Stimulated activated CD4-positive, alpha-beta T cell treated with anti-CD3 and anti-CD28 coated beads, Interleukin-1b, Interleukin-23, amount 100 ng/mL, for 24 hours (primary cell): ENCODE results near the gene EPG5.
"Not testable (repeated sequence)": the region's sequence is repeated elsewhere in the genome, so short reads cannot be mapped to it uniquely, and the experiment has no call there.

ENCODE experiments used
- DNase-seq, 4 experiments: peaks; one replicate each; pipeline ENCODE4 v3.0.0-alpha.2; 2020; ENCODE audit warnings: low read depth in 4 of 4, low spot score in 1 of 4

EPG5 gene

GRCh38 chr18:45865466-45865865 is 101.7 kb downstream of the EPG5 start:
- no peak for DNase-seq

DNA sequence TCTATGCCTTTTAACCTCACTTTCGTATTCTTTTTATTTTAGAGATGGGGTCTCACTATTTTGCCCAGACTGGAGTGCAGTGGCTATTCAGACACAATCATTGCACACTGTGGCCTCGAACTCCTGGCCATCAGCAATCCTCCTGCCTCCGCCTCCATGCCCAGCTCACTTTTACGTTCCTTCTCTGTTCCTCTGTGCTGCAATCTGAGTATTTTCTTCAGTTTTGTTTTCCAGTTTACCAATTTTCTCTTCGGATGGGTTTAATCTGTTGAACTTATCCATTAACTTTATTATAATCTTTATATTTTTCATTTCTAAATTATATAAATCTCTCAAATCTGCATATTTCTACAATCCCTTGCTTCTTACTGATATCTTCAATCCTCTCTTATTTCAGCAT is 103.0 kb downstream of the EPG5 start:
- no peak for DNase-seq

- DNase-seq: no peak
Measured at GRCh38 chr18:45863469-45863868, 103.7 kb downstream of the EPG5 start.

GRCh38 chr18:45861926-45862325 is 105.2 kb downstream of the EPG5 start:
- DNase-seq: no peak

- no peak for DNase-seq
Measured at GRCh38 chr18:45860971-45861370, 106.2 kb downstream of the EPG5 start.

- DNase-seq: no peak
Measured at GRCh38 chr18:45860492-45860891, 106.6 kb downstream of the EPG5 start.

DNA sequence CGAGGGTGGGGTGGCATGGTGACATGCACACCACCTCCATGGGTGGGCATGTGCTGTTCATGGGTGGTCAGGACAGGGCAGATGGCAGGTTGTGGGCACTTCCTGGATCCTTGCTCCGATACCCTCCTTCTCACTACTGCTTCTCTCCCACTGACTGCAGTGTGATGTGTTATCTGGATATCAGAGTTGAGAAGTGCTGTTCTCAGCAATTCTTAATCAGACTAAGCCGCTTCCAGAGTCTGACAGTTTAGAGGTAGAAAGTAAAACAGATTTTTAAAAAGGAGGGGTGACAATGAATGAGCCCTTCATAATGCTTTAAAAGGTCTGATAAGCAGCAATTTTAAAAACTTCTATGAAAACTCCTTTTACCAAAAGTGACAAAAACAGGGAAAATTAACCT is 107.8 kb downstream of the EPG5 start:
- no peak for DNase-seq

DNA sequence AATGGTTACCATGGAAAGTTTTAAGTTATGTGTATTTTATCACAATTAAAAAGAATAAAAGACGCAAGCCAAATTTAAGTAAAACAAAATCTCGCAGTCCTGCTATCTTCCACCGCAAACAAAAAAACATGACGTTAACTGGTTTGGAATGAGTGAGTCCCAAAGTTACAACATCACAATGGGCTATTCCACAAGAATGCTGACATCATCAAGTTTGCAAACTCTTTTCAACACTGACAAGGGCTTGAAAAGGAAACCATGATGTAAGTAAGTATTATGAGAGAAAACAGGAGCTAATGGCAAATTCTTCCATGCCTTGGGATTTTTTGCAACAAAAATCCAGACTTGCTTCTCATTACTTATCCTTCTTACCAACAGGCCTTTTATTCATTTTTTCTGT is 110.6 kb downstream of the EPG5 start:
- DNase-seq: no peak

GRCh38 chr18:45854036-45854586 is 113.0 kb downstream of the EPG5 start:
- no peak for DNase-seq

DNA sequence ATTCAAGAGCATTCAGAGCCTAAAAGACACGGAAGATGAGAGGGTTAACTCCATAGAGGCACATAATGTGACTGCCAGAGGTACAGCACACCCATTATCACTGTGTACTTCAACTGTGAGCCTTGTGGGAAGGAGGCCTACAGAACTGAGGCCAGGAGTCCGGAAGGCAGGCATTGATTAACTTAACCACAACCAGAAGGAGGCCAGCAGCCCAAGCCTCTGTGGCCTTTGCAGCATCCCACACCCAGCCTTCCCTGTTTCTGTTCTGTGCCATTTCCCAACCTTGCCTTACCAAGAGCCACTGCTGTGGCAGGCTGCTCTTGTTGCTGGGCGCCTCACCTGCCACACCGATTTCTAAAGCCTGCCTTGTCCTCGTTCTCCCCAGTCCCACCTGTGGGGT is 114.5 kb downstream of the EPG5 start:
- no peak for DNase-seq

DNA sequence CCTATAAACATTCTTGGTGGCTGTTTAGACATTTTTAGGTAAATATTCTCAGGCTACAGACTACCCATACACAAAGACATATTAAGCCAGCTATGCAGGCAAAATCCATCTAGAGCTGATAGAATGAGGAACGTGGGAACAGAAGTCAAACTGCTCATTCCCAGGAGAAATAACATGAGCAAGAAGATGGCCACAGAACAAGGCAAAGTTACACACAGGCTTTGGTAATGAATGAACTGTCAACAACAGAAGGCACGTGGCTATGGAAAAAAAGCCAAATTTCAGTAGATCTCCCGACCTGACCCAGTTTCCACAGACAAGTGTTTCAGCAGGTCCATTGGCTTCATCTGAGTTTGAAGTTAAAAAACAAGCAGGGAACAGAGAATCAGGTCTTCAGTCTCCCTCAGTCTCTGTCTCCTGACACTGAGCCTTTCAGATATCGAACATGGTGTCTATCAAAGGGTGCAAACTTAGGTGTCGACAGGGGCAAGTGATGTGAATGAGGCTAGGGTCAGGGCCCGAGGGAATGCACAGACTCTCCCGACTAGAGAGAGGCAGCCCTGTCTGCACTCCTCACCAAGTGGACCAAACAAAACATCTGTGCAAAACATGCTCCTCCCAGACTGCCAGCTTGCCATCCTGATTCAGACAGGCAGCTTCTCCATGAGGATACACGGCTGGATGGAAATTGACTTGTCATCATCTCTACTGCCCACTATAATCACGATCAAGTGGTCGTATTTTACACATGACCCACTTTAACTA is 115.8 kb downstream of the EPG5 start:
- DNase-seq: no peak

DNA sequence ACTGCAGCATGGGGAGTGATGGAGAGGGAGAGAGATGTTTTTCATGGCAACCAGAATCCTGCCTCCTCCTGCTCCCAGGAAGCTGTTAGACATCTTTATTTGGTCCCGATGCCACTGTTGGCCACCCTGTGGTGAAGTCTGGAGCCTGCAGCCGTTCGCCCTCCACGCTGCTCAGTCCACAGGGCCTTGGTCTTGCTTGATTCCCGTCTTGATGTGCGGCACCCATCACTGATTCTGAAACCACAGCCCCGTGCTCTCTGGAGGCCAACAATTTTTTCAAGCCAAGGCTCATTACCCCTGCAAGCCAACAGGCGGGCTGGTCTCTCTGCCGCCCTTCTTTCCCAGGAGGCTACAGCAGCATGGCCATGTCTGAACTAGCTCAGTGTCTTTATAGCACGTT is 117.1 kb downstream of the EPG5 start:
- DNase-seq: no peak

DNA sequence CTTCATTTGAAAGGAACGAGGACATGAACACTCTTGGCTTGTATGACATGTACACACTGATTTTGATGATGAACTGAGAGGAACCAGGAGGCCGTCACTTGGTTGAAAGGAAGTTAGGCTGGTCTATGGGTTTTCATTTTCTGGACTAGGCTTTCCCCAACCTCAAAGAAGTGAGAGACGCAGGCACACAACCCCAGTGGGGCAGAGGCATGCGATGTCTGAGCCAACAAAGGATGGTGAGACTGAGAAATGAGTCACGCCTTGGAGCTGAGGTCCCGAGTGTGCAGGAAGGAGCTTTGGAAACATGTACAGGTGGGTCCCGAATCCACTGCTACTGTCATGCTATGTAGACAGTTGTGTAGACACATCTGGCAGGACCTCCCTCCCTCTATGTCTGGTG is 117.6 kb downstream of the EPG5 start:
- DNase-seq: no peak

DNA sequence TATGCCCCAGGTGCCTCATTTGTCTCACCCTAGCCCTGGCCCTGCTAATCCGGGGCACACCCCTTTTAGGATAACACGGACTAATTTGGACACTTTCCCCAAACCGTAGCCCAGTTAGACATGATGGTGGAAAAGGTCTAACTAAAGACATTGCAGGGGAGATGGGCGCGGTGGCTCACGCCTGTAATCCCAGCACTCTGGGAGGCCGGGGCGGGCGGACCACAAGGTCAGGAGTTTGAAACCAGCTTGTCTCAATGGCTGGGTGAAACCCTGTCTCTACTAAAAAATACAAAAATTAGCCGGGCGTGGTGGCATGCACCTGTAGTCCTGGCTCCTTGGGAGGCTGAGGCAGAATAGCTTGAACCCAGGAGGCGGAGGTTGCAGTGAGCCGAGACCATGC is 118.5 kb downstream of the EPG5 start:
- not testable (repeated sequence) for DNase-seq

GRCh38 chr18:45847119-45847518 is 120.0 kb downstream of the EPG5 start:
- no peak for DNase-seq

- no peak for DNase-seq
Measured at GRCh38 chr18:45845410-45845809, 121.7 kb downstream of the EPG5 start.

- DNase-seq: no peak
Measured at GRCh38 chr18:45844938-45845337, 122.2 kb downstream of the EPG5 start.

GRCh38 chr18:45843019-45843418 is 124.1 kb downstream of the EPG5 start:
- no peak for DNase-seq

GRCh38 chr18:45841765-45842442 is 125.2 kb downstream of the EPG5 start:
- DNase-seq: no peak

- no peak for DNase-seq
Measured at GRCh38 chr18:45841060-45841764, 125.9 kb downstream of the EPG5 start.

GRCh38 chr18:45839414-45840395 is 127.4 kb downstream of the EPG5 start:
- no peak for DNase-seq
